Measurements from ENCODE around the gene ABCD3. TPM values are rescaled to one million over a fixed set of nuclear protein-coding genes. Genes with fewer than 3 reads are reported as not detected.

ABCD3 gene
- total and polyA plus RNA-seq, 9 donors = 10.7 to 32.1 (median 24.8) TPM

- no peaks in the 10 kb centered on the region for H3K27me3 ChIP-seq
Observed at GRCh38 chr1:94550800-94551241, 132.6 kb downstream of the ABCD3 start.

DNA sequence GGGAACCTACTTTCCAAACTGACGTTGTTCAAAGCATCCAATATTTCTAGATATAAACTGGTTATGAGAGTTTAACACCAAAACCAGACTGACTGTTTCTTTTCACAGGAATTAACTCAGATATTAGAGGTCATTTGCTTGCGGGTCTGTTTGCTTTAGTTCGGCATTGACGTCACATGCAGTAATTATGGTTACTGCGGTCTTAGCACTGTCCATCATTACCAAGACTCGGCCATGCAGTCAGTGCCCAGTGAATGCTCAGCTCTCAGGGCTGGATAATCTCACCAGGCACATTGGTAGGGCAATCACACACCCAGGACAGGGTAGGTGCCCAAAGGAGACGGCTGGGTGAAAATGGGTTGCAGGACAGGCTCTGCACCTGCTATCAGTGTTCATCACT lies 133.3 kb downstream of the ABCD3 start:
- intact Hi-C loops (cut with DNase I) = no loop called here
- no peaks in the 10 kb centered on the region for H3K27me3 ChIP-seq
- no peaks in the 10 kb centered on the region for H3K9me3 ChIP-seq
- H3K4me1 ChIP-seq (ENCODE audit: insufficient read depth) = peaks cover 16% of the 10 kb centered on the region
- H3K36me3 ChIP-seq = no peaks in the 10 kb centered on the region
- peak overlapping the region; percentile 49 to 66 for H3K27ac ChIP-seq
- no peak overlapping the region for H3K4me3 ChIP-seq
- no peak for TF ChIP-seq EP300 (IDR thresholded peaks at IDR 0.05)
- TF ChIP-seq POLR2A (IDR thresholded peaks at IDR 0.05) = no peak
- TF ChIP-seq, protein P1, sequence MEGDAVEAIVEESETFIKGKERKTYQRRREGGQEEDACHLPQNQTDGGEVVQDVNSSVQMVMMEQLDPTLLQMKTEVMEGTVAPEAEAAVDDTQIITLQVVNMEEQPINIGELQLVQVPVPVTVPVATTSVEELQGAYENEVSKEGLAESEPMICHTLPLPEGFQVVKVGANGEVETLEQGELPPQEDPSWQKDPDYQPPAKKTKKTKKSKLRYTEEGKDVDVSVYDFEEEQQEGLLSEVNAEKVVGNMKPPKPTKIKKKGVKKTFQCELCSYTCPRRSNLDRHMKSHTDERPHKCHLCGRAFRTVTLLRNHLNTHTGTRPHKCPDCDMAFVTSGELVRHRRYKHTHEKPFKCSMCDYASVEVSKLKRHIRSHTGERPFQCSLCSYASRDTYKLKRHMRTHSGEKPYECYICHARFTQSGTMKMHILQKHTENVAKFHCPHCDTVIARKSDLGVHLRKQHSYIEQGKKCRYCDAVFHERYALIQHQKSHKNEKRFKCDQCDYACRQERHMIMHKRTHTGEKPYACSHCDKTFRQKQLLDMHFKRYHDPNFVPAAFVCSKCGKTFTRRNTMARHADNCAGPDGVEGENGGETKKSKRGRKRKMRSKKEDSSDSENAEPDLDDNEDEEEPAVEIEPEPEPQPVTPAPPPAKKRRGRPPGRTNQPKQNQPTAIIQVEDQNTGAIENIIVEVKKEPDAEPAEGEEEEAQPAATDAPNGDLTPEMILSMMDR (IDR thresholded peaks at IDR 0.05) = no peak
- no peak for DNase-seq
- 94 to 96% (median 94%) methylated on average over 7 of the region's 7 CpGs for WGBS, 3 donors

More at GRCh38 chr1:94550800-94551241, 132.6 kb downstream of the ABCD3 start:
- DNase-seq = no peak
- Histone ChIP-seq H3K36me3 (no peaks in the 10 kb centered on the region), H3K4me1 (ENCODE audit: insufficient read depth) (peaks cover 16% of the 10 kb centered on the region), H3K27ac (no peak overlapping the region), H3K9me3 (no peaks in the 10 kb centered on the region), H3K4me3 (no peak overlapping the region)
- 79 to 84% (median 79%) methylated on average over 5 of the region's 5 CpGs for WGBS, 3 donors
- TF ChIP-seq EP300 (IDR thresholded peaks at IDR 0.05) (no peak), POLR2A (IDR thresholded peaks at IDR 0.05) (no peak)
- TF ChIP-seq, protein P1 (IDR thresholded peaks at IDR 0.05) = no peak
- intact Hi-C loops (cut with DNase I) = no loop called here

GRCh38 chr1:94552071-94552586 lies 133.9 kb downstream of the ABCD3 start:
- Histone ChIP-seq H3K4me1 (ENCODE audit: insufficient read depth) (peaks cover 16% of the 10 kb centered on the region), H3K27me3 (no peaks in the 10 kb centered on the region), H3K9me3 (no peaks in the 10 kb centered on the region), H3K36me3 (no peaks in the 10 kb centered on the region), H3K27ac (peak overlapping the region; percentile 49 to 66), H3K4me3 (no peak overlapping the region)
- WGBS, 3 donors = 20 to 27% (median 22%) methylated on average over 8 of the region's 8 CpGs
- intact Hi-C loops (cut with DNase I) = no loop called here
- peak; percentile 57 for TF ChIP-seq EP300 (IDR thresholded peaks at IDR 0.05)
- TF ChIP-seq POLR2A (IDR thresholded peaks at IDR 0.05) = peak; percentile 38
- TF ChIP-seq, protein P1 (IDR thresholded peaks at IDR 0.05) = no peak
- peak; percentile 63 to 90 (median 84) for DNase-seq

GRCh38 chr1:94553323-94553730 lies 135.1 kb downstream of the ABCD3 start:
- intact Hi-C loops (cut with DNase I) = no loop called here
- 7 to 17% (median 9%) methylated on average over 5 of the region's 5 CpGs for WGBS, 3 donors
- Histone ChIP-seq H3K4me3 (no peak overlapping the region), H3K36me3 (no peaks in the 10 kb centered on the region), H3K4me1 (ENCODE audit: insufficient read depth) (peaks cover 16% of the 10 kb centered on the region), H3K9me3 (no peaks in the 10 kb centered on the region), H3K27me3 (no peaks in the 10 kb centered on the region), H3K27ac (peak overlapping the region; percentile 7 to 66)
- peak in 2 of 5 donors; percentile 41 to 71 for DNase-seq
- TF ChIP-seq, protein P1 (IDR thresholded peaks at IDR 0.05) = no peak
- TF ChIP-seq POLR2A (IDR thresholded peaks at IDR 0.05) (no peak), EP300 (IDR thresholded peaks at IDR 0.05) (no peak)
